GM19328 (cell line): ENCODE data around the gene GRIK3.

Experiments
- ATAC-seq: cut with Tn5 transposase; IDR thresholded peaks from one replicate; pipeline ENCODE4 v1.9.1; 2021; ENCODE audit warnings: mild to moderate bottlenecking, moderate library complexity; ENCODE audit not compliant: unreplicated experiment

Gene GRIK3

GRCh38 chr1:36982709-36983108, 51.6 kb downstream of the GRIK3 start:
- ATAC-seq: no peak

DNA sequence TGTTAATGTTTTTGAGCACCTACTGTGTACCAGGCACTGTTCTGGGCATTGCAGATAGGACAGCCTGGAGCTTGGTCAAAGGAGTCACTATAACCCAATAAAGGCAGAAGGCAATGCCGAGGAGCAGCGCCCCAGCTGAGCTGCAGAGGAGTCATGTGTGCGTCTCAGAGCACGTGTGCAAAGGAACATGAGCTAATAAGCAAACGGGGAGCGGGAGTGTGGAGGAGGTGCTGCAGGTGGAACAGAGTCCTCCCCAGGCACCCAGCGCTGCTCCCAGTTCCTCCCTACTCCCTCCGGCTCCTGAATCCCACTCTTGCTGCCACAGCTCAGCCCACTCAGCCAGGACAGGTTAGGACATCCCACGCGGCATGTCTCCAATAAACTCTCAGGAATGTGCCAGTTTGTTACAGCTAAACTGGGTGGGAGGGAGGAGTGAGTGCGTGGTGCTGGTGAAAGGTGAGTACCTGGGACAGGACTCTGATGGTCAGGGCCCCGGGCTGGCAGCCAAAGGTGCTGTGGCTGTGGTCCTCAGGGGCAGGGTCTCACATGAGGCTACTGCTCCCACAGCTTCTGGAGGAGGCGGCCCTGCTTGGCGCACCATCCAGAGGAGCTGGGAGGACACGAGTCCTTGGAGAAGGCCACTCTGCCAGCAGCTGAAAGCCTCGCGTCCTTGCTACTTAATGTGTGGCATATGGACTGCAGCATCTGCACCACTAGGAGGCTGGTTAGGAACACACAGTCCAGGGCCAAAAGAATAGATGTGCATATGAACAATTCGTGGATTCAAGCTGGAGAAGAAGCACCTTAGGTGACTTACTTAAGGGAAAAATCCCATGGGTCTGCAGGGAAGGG, 52.3 kb downstream of the GRIK3 start:
- ATAC-seq: no peak

DNA sequence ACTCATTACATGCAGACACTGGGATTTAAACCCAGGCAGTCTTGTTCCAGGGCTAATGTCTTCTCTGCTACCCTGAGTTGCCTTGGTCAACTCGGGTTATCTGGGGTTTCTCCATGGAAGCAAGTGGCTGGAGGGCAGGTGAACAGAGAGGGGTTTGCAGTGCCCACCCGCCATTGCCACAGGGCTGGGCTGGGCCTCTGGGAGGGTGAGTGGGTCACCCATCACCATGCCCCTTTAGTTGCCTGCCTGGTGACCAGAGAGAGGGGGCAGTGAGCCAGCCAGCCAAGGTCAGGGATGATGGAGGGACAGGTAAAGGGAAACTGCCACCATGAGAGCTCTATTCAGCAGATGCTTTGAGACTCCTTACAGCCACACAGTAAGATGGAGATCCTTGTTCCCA, 53.2 kb downstream of the GRIK3 start:
- no peak for ATAC-seq

GRCh38 chr1:36977731-36978406, 56.4 kb downstream of the GRIK3 start:
- no peak for ATAC-seq

GRCh38 chr1:36975642-36976041, 58.7 kb downstream of the GRIK3 start:
- no peak for ATAC-seq

GRCh38 chr1:36973056-36973455, 61.3 kb downstream of the GRIK3 start:
- no peak for ATAC-seq

GRCh38 chr1:36971852-36972618, 62.3 kb downstream of the GRIK3 start:
- no peak for ATAC-seq

GRCh38 chr1:36968730-36969129, 65.6 kb downstream of the GRIK3 start:
- no peak for ATAC-seq

DNA sequence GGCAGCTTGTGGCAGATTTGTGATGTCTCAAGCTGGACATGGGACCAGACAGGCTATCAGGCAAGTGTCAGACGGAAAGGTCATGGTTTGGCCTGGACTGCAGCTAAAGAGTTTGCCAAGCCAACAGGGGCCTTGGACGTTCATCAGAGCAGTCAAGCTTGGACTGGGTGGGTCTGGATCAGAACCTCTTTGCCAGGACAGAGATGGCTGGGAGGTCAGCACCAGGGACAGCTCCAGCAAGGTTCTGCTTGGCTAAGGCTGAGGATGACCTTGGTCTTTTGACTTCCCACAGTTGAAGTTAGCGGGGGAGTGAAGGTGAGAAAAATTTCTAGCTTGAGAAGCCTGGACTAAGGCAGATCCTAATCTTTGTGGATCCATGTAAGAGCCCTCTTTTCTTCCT, 68.1 kb downstream of the GRIK3 start:
- ATAC-seq: no peak

DNA sequence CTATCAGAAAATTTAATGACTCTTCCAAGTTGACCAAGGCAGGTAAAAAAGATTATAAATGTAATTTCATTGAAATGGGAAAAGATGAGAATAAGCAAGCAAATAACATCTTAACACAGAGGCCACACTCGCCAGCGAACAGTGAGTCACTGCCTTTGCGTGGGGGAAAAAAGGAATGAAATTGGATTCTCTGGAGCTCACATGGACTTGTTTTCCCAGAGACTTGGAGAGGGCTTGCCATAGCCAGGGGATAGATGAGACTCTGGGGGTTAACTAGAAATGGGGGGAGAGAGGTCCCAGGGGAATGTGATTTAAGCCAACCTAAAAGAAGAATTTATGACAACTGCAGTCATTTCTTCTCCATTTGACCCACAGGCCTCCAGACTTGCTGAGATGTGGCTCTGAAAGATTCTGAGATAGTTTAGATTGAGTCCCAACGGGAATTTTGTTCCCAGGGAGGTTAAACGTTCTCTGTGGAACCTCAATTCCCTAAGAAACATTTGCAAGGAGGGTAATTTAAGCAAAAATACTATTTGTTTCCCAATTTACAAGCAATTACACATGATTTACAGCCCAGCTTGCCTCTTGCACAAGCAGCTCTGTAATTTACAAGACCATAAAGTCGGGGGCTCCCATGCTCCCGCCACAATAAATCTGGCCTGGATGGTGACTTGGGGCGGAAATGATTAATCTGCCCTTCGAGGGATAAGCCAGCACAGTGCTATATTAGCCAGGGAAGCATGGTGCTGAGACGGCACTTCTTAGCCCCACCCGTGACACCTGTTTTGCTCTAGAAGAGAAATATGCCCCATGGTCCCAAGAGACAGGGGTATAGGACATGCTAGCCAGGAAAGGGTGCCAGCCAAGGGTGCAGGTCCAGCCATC, 68.8 kb downstream of the GRIK3 start:
- ATAC-seq: no peak

- ATAC-seq: no peak
Measured at GRCh38 chr1:36964830-36965229, 69.5 kb downstream of the GRIK3 start.

- ATAC-seq: no peak
Measured at GRCh38 chr1:36963006-36963405, 71.3 kb downstream of the GRIK3 start.

DNA sequence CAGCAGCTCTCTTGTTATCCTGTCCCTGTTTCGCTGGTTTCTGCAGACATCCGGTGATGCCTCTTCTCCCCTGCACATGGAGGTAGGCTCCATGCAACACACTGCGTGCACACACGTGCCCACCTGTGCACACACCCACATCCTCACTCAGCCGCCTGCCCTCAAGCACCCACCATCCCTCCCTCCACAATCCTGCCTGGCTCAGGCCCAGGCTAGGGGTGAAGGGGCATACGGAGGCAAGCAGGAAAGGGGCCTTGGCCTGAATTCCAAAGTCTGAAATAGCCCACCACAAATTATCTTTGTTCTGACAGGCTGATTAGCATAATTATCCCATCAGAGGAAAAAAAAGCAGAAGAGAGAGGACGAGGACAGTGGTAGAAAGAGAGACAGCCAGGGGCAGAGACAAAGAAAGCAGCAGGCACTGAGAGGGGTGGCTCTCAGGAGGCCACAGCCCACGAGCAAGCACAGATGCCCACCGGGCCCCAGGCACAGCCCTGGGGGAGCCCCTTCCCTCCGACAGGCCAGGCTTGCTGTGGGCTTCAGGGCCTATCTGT, 73.2 kb downstream of the GRIK3 start:
- ATAC-seq: no peak

DNA sequence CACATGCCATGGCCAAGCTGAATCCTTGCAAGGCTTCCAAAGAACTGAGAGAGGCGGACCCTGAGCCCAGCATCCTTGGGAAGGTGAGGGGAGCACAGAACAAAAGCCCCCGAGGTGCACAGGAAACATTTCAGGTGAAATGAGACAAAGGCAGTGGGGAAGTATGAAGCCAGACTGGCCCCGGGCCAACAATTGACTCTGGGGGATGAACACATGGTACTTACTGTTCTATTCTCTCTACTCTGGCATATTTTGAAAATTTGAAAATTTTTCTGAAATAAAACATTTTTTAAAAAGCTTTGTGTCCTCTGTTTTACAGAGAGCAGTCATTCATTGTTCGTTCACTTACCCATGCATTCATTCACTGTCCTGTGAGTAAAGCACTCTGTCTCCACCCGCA, 77.7 kb downstream of the GRIK3 start:
- ATAC-seq: no peak

- ATAC-seq: no peak
Measured at GRCh38 chr1:36955016-36955415, 79.3 kb downstream of the GRIK3 start.

DNA sequence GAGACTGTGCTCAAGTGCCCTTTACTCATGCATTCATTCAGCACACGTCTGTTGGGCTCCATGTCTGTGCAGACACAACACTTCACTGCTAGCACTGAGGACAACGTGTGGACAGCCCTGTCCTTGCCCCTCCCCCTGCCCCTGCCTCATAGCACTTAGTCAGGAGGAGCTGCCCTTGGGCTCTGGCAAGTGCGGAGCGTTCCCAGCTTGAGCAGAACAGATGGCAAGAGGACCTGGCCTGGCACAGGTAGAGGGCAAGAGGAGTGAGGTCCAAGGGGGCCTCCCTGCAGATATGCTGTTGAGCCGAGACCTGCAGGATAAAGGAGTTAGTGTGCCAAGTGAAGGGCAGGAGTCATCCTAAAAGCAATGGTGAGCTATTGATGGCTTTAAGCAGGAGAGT, 81.3 kb downstream of the GRIK3 start:
- no peak for ATAC-seq

DNA sequence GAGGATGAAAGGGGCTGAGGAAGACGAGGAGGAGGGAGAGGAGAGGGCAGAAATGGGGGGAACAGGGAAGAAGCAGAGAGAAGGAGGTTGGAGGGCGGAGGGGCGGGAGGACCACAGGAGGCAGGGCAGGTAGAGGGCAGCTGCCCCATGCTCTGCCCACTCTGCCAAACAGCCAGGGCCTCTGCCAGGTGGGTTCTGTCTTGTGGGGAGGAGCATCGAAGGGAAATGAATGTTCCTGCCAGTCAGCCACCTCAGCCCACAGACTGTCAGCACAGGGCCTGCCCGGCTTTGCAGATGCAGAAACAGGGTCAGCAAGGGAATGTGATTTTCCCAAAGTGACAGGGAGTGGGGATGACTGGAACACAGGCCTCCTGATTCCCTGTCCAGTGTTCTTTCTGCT, 82.6 kb downstream of the GRIK3 start:
- ATAC-seq: no peak

GRCh38 chr1:36951292-36951750, 83.0 kb downstream of the GRIK3 start:
- ATAC-seq: no peak

DNA sequence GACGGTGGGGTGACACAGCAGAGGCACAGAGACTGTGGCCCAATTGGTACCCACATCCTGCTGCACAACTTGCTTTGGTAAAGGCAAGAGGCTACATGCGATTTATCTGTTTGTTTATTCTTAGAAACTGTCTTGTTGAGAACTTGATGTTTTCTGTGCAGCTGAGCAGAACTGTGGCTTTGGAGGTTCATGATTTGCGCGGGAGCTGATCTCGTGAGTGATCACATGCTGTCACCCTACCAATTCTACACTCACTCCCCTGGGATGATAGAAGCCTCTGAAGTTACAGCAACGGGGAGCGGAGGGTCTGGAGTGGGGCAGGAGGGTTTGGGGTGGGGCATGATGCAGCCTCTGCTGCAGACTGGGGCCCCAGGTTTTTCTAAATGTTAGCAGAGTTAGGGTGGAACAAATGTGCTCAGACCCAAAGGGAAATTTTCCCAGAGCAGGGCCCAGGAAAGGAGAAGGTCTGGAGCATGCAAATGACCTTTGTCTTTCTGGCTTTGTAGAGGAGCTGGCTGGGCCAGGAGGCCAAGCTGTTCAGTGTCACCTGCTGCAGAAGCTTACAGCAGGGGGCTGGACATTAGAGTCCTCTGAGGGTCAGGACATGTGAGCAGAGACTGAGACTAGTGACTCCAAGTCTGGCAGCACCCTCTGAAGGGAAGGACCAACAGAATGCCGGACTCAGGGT, 83.6 kb downstream of the GRIK3 start:
- no peak for ATAC-seq

- ATAC-seq: no peak
Measured at GRCh38 chr1:36948606-36949005, 85.7 kb downstream of the GRIK3 start.
